ENCODE measurements around the gene CEBPE.

Gene CEBPE

DNA sequence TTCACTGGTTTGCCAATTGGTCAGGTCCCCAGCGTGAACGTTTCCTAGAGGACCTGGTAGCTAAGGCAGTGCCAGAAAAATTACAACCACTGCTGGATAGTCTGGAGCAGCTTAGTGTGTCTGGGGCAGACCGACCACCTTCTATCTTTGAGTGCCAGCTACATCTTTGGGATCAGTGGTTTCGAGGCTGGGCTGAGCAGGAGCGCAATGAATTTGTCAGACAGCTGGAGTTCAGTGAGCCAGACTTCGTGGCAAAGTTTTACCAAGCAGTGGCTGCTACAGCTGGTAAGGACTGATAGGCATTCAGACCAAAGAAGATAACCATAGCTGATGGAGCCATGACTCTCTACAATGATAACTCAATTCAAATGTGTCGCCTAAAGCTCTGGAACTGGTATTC is 21.3 kb downstream of the CEBPE start:
- peaks cover 7% of the 10 kb centered on the region for H3K4me1 ChIP-seq (ENCODE audit: control insufficient read depth, low read depth, low read length)
- H3K9ac ChIP-seq (ENCODE audit: low read length) = no peak overlapping the region
- no peak overlapping the region for H3K4me3 ChIP-seq (ENCODE audit: low read length)
- H3K27me3 ChIP-seq (ENCODE audit: control insufficient read depth, insufficient read depth, low read length) = no peaks in the 10 kb centered on the region
- H3K9me3 ChIP-seq (ENCODE audit: control insufficient read depth, low read depth, low read length) = no peaks in the 10 kb centered on the region
- no peak overlapping the region for H3K27ac ChIP-seq (ENCODE audit: low read length)
- peaks cover 22% of the 10 kb centered on the region for H3K36me3 ChIP-seq (ENCODE audit: control insufficient read depth, low read depth, low read length)

DNA sequence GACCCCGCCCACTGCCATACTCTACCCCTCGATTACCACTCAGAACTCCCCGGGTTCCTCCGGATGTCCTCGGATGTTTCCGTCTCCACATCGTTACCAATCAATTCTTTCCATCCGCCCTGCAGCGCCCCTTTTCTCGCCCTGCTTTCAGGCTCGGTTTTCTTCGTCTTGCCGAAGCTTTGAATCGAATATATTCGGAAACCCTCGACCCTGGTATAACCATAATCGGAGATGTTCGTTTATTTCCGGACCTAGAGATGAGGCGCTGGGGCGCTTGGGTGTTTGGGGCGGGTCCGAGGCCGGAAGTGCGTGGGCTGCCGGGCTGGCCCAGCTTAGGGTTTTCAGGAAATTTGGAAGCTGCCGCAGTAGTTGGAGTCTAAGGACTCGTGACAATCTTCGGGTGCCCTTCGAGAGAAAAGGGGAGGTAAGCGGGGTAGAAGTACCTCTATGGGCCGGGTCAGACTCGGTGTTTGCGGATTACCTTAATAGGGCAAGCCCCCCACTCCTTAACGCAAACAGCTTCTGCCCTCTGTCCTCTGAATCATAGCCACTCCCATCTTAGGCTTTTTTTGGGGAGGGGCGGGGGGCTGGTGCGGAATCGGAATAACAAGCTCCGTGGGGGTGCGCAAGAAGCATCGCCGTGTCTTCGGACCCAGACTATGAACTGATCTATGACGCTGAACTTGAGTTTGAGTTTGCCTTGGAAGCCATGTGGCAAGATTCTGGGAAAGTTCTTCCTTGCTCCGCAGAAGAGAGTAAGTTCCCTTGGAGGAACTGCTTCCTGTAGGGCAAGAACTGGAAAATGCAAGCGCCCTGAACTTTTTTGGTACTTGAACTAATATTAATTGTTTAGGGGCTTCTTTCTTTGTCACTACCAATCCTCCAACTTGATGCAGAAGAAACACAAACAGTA is 23.6 kb downstream of the CEBPE start, which contains the start of gene C14orf119:
Gene C14orf119, plus strand, starts transcription at position 310 of the 913 bp plus-strand sequence. CDS start 2,154 bp downstream, outside the sequence.
- Histone ChIP-seq H3K9me3 (ENCODE audit: control insufficient read depth, low read depth, low read length) (no peaks in the 10 kb centered on the region), H3K36me3 (ENCODE audit: control insufficient read depth, low read depth, low read length) (peaks cover 40% of the 10 kb centered on the region), H3K4me3 (ENCODE audit: low read length) (peak within 1 kb of the TSS; percentile 88), H3K4me1 (ENCODE audit: control insufficient read depth, low read depth, low read length) (peaks cover 7% of the 10 kb centered on the region), H3K27me3 (ENCODE audit: control insufficient read depth, insufficient read depth, low read length) (no peaks in the 10 kb centered on the region), H3K9ac (ENCODE audit: low read length) (peak within 1 kb of the TSS; percentile 90), H3K27ac (ENCODE audit: low read length) (peak within 1 kb of the TSS; percentile 79)

DNA sequence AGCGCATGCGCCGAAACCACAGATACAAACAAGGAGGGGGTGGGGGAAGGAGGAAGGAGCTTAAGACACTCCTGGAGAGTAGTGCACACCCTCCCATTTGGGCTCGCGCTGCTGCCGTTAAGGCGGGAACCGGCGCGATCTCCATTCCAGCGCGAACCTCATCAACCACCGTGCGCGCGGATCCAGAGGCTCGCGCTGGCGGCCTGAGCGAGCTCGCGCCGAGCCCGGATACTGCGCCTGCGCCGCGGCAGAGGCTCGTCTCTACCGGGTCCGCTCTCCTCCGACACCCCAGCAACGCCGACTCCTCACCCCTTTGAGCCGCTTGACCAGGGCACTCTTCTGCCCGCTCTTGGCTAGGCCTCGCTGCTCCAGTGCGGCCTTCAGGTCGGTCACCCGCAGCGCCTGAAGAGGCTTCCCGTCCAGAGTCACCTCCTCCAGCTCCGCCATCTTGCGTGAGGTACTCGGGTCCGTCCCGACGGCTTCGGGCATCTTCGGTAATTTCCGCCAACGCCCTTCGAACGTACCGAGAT is 24.3 kb downstream of the CEBPE start, which contains the start of gene ACIN1:
Gene ACIN1, minus strand, starts transcription at position 471 of the 530 bp plus-strand sequence. Its CDS starts 24 bp downstream, at position 447.
- Histone ChIP-seq H3K9ac (ENCODE audit: low read length) (peak within 1 kb of the TSS; percentile 90), H3K36me3 (ENCODE audit: control insufficient read depth, low read depth, low read length) (peaks cover 47% of the 10 kb centered on the region), H3K9me3 (ENCODE audit: control insufficient read depth, low read depth, low read length) (no peaks in the 10 kb centered on the region), H3K27ac (ENCODE audit: low read length) (peak within 1 kb of the TSS; percentile 79), H3K4me1 (ENCODE audit: control insufficient read depth, low read depth, low read length) (peaks cover 7% of the 10 kb centered on the region), H3K4me3 (ENCODE audit: low read length) (peak within 1 kb of the TSS; percentile 88), H3K27me3 (ENCODE audit: control insufficient read depth, insufficient read depth, low read length) (no peaks in the 10 kb centered on the region)

DNA sequence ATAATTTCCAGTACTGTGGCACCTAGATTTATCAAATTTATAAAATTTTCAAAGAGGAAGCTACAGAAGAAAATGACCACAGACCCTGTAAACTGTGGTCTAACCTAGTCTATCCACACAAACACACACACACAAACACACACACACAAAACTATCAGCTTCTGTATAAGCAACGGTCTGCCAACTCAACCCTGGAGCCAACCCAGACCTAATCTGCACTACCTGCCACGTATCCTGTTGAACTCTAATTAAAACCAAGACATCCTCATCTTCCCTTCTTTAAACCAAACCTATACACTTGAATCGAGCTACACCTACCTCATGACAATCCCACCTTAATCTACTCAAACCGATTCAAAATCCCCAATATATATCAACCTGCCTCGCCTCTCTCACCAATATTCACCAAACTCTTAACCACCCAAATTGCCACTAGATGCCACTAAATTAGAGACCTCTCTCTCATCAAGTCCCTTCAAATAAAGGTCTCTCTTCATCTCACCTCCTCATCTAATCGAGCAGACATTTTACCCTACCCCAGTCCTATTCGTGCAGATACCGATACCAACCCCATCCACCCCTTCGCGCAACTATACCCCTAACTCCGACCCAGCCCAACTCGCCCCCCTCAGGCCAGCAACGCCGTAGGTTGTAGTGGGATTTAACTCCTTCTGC is 24.9 kb downstream of the CEBPE start:
- H3K27me3 ChIP-seq (ENCODE audit: control insufficient read depth, insufficient read depth, low read length) = no peaks in the 10 kb centered on the region
- H3K4me3 ChIP-seq (ENCODE audit: low read length) = peak overlapping the region; percentile 88
- H3K4me1 ChIP-seq (ENCODE audit: control insufficient read depth, low read depth, low read length) = peaks cover 7% of the 10 kb centered on the region
- peaks cover 53% of the 10 kb centered on the region for H3K36me3 ChIP-seq (ENCODE audit: control insufficient read depth, low read depth, low read length)
- peak overlapping the region; percentile 90 for H3K9ac ChIP-seq (ENCODE audit: low read length)
- H3K27ac ChIP-seq (ENCODE audit: low read length) = peak overlapping the region; percentile 76
- H3K9me3 ChIP-seq (ENCODE audit: control insufficient read depth, low read depth, low read length) = no peaks in the 10 kb centered on the region

DNA sequence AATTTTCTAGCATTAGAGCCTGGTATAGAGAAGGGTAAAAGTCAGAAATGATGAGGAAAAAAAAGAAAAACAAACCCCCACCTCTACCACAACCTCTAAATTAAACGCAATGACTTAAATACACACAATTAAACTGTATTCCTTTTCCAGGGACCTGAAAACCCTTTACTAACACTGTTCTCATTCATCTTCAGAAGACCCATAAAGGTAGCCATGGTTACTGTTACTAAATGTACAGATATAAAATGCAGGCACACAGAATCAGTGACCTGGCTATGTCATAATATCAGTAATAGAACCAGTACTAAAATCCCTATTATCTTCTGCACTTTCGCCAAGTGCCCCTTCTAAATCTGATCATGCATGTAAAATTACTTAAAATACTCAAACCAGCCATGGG is 25.5 kb downstream of the CEBPE start:
- Histone ChIP-seq H3K9ac (ENCODE audit: low read length) (no peak overlapping the region), H3K4me3 (ENCODE audit: low read length) (peak overlapping the region; percentile 88), H3K4me1 (ENCODE audit: control insufficient read depth, low read depth, low read length) (peaks cover 7% of the 10 kb centered on the region), H3K27ac (ENCODE audit: low read length) (no peak overlapping the region), H3K27me3 (ENCODE audit: control insufficient read depth, insufficient read depth, low read length) (no peaks in the 10 kb centered on the region), H3K9me3 (ENCODE audit: control insufficient read depth, low read depth, low read length) (no peaks in the 10 kb centered on the region), H3K36me3 (ENCODE audit: control insufficient read depth, low read depth, low read length) (peaks cover 56% of the 10 kb centered on the region)

DNA sequence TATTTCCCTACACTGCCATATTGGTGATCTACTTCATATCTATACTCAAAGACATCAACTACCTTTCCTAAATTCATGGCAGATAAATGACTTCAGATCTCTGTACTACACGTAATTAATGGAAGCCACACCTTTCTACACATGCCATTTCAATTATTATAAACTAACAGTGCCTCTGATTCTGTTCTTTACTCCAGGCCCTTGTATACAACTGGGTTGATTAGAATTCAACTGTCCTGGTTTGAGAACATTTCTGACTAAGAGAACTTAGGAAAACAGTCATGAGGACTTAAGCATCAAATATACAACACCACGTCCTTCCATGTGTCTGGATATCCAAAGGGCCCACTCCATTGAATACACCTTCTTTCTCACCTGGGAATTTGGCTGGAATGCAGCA is 26.0 kb downstream of the CEBPE start:
- peaks cover 56% of the 10 kb centered on the region for H3K36me3 ChIP-seq (ENCODE audit: control insufficient read depth, low read depth, low read length)

DNA sequence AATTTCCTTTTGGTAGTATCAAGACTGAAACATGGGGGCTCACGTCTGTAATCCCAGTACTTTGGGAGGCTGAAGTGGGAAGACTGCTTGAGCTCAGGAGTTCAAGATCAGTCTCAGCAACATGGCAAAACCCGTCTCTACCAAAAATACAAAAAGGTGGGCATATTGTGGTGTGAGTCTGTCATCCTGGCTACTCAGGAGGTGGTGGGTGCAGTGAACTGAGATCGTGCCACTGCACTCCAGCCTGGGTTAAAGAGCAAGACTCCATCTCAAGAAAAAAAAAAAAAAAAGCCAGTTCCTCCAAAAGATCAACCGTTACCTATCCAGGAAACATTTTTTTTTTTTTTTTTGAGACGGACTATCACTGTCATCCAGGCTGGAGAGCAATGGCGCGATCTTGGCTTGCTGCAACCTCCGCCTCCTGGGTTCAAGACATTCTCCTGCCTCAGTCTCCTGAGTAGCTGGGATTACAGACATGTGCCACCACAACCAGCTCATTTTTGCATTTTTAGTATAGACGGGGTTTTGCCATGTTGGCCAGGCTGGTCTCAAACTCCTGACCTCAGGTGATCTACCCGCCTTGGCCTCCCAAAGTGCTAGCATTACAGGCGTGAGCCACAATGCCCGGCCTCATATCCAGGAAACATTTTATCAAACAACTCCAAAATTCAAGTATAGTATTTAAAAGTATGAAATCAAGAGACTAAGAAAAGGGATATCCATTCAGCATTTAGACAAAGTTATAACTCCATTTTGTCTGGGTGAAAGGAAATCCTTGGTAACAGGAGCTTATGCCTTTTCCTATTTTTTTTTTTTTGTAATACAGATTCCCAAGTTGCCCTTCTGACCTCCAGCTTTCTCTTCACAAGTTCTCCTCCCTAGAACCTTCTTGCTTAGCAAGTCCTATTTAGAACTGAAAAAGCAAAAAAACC is 27.5 kb downstream of the CEBPE start:
- H3K4me3 ChIP-seq (ENCODE audit: low read length) = no peak overlapping the region
- H3K4me1 ChIP-seq (ENCODE audit: control insufficient read depth, low read depth, low read length) = peaks cover 7% of the 10 kb centered on the region
- no peak overlapping the region for H3K9ac ChIP-seq (ENCODE audit: low read length)
- H3K27ac ChIP-seq (ENCODE audit: low read length) = no peak overlapping the region
- H3K36me3 ChIP-seq (ENCODE audit: control insufficient read depth, low read depth, low read length) = peaks cover 63% of the 10 kb centered on the region
- no peaks in the 10 kb centered on the region for H3K27me3 ChIP-seq (ENCODE audit: control insufficient read depth, insufficient read depth, low read length)
- no peaks in the 10 kb centered on the region for H3K9me3 ChIP-seq (ENCODE audit: control insufficient read depth, low read depth, low read length)

More for the DNA sequence above, 26.0 kb downstream of the CEBPE start:
- H3K9me3 ChIP-seq (ENCODE audit: control insufficient read depth, low read depth, low read length) = no peaks in the 10 kb centered on the region
- peaks cover 7% of the 10 kb centered on the region for H3K4me1 ChIP-seq (ENCODE audit: control insufficient read depth, low read depth, low read length)
- no peak overlapping the region for H3K27ac ChIP-seq (ENCODE audit: low read length)
- peak overlapping the region; percentile 88 for H3K4me3 ChIP-seq (ENCODE audit: low read length)
- H3K27me3 ChIP-seq (ENCODE audit: control insufficient read depth, insufficient read depth, low read length) = no peaks in the 10 kb centered on the region
- H3K9ac ChIP-seq (ENCODE audit: low read length) = no peak overlapping the region

DNA sequence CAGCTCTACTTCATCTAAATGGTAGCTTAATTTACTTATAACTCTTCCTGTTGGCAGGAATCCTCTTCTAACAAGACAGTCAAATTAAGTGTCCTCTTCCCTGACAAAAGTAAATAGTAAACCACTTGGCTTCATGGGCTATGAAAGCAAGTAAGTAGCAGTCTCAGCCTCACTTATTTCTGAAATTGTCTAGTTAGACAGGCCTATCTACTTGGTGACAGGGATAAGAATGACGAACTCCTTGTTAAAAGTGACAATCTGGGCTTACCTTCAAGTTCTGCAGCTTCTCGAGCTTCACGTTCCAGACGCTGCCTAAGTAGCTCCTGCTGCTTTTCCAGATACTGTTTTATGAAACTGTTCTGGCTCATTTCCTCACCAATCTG is 28.8 kb downstream of the CEBPE start:
- Histone ChIP-seq H3K27me3 (ENCODE audit: control insufficient read depth, insufficient read depth, low read length) (no peaks in the 10 kb centered on the region), H3K4me3 (ENCODE audit: low read length) (no peak overlapping the region), H3K9me3 (ENCODE audit: control insufficient read depth, low read depth, low read length) (no peaks in the 10 kb centered on the region), H3K27ac (ENCODE audit: low read length) (no peak overlapping the region), H3K4me1 (ENCODE audit: control insufficient read depth, low read depth, low read length) (peaks cover 7% of the 10 kb centered on the region), H3K9ac (ENCODE audit: low read length) (no peak overlapping the region), H3K36me3 (ENCODE audit: control insufficient read depth, low read depth, low read length) (peaks cover 76% of the 10 kb centered on the region)

DNA sequence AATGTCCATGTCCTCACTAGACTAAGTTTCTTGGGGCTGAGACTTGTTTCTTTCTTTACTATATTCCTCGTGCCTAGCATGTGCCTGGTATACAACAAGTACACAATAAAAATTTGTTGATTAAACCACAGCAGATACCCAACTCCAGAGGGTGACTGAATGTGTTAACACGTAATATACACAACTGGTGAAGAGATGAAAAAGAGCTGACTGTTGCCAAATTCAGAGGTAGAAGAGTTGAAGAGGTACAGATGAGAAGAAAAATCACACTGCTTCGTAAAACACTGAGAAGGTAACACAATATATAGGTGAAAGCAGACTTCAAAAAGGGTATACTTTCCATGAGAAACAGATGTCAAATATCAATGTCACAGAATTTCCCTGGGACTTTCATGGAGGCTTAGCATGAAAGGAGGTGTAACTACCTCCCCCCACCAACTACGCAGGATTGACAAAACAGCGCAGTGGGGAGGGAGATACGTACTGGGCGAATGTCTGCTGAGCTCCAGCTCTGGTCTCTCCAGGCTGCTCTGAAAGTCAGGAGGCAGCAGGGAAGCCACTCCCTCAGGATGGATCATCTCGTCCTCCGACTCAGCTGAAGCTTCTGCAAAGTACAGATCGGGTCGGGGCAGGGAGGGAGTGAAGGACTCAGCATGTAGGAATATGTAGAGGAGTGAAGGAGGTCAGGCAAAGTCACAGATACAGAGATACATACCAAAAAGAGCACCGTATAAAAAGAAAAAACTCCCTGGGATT is 29.4 kb downstream of the CEBPE start:
- Histone ChIP-seq H3K27ac (ENCODE audit: low read length) (no peak overlapping the region), H3K9ac (ENCODE audit: low read length) (no peak overlapping the region), H3K36me3 (ENCODE audit: control insufficient read depth, low read depth, low read length) (peaks cover 77% of the 10 kb centered on the region), H3K27me3 (ENCODE audit: control insufficient read depth, insufficient read depth, low read length) (no peaks in the 10 kb centered on the region), H3K4me1 (ENCODE audit: control insufficient read depth, low read depth, low read length) (peaks cover 7% of the 10 kb centered on the region), H3K9me3 (ENCODE audit: control insufficient read depth, low read depth, low read length) (no peaks in the 10 kb centered on the region), H3K4me3 (ENCODE audit: low read length) (no peak overlapping the region)

DNA sequence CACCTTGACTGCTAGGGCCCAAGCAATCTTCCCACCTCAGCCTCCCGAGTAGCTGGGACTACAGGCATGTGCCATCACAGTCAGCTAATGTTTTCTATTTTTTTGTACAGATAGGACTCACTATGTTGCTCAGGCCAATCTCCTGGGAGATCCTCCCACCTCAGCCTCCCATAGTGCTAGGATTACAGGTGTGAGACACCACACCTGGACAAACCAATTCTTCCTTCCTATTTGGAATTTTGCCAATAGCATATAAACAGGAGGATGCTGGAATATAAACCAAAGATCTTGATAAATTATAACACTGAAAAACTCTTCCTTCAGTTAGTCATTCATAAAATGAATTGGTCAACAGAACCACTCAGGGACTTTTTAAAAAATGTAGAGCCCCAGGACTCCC is 32.5 kb downstream of the CEBPE start:
- H3K9ac ChIP-seq (ENCODE audit: low read length) = no peak overlapping the region
- H3K36me3 ChIP-seq (ENCODE audit: control insufficient read depth, low read depth, low read length) = peaks cover 73% of the 10 kb centered on the region
- no peaks in the 10 kb centered on the region for H3K27me3 ChIP-seq (ENCODE audit: control insufficient read depth, insufficient read depth, low read length)

More for the DNA sequence above, 32.5 kb downstream of the CEBPE start:
- H3K4me3 ChIP-seq (ENCODE audit: low read length) = no peak overlapping the region
- H3K4me1 ChIP-seq (ENCODE audit: control insufficient read depth, low read depth, low read length) = no peaks in the 10 kb centered on the region
- no peak overlapping the region for H3K27ac ChIP-seq (ENCODE audit: low read length)
- H3K9me3 ChIP-seq (ENCODE audit: control insufficient read depth, low read depth, low read length) = no peaks in the 10 kb centered on the region
